Stomach (tissue), 9 donors: ENCODE measurements around the gene STAT5B. TPM values are rescaled to one million over a fixed set of nuclear protein-coding genes. Genes with fewer than 3 reads are reported as not detected.
A peak's percentile ranks its signal among the peaks of the same experiment; 100 is the strongest.

Experiments
- DNase-seq, 2 donors: peaks; one replicate each; pipeline versions ENCODE4 v3.0.0 to v3.0.0-alpha.2; 2013 to 2019
- H3K27ac ChIP-seq, 5 donors: fragments of 200-600 bp in 4 of 5; sonication (generic) in 4 of 5; one replicate each; pipeline ENCODE4 v1.5.1; 2013 to 2019; ENCODE audit warnings: mild to moderate bottlenecking in 1 of 5, moderate library complexity in 1 of 5
- H3K27me3 ChIP-seq, 3 donors: fragments of 200-600 bp; sonication (generic); one replicate each; pipeline ENCODE4 v1.5.1; 2017 to 2019; ENCODE audit warnings: mixed run types in 1 of 3
- H3K36me3 ChIP-seq, 4 donors: fragments of 200-600 bp; sonication (generic); 1 replicate in 3 of 4; 2 replicates in 1 of 4; pipeline ENCODE4 v1.5.1; 2016 to 2019
- H3K4me1 ChIP-seq, 4 donors: fragments of 200-600 bp; sonication (generic); one replicate each; pipeline ENCODE4 v1.5.1; 2016 to 2019
- H3K4me3 ChIP-seq, 4 donors: fragments of 200-600 bp; sonication (generic) in 3 of 4; one replicate each; pipeline ENCODE4 v1.5.1; 2016 to 2019; ENCODE audit warnings: mild to moderate bottlenecking in 1 of 4
- H3K9me3 ChIP-seq, 4 donors: fragments of 200-600 bp; sonication (generic); one replicate each; pipeline ENCODE4 v1.5.1; 2016 to 2019
- EP300 ChIP-seq: sonication (generic); formaldehyde crosslinking; IDR thresholded peaks from one replicate; pipeline ENCODE4 v1.6.1; 2017; ENCODE audit warnings: antibody characterized with exemption
- POLR2A ChIP-seq, 4 donors: fragments of 450-650 bp; IDR thresholded peaks; one replicate each; pipeline ENCODE4 v1.6.1; 2016; ENCODE audit warnings: antibody characterized with exemption in 4 of 4, control low read depth in 2 of 4, mild to moderate bottlenecking in 1 of 4, moderate library complexity in 1 of 4
- POLR2AphosphoS5 ChIP-seq, 3 donors: sonication (generic); formaldehyde crosslinking; IDR thresholded peaks; one replicate each; pipeline ENCODE4 v1.6.1; 2016; ENCODE audit warnings: antibody characterized with exemption in 3 of 3
- WGBS, 5 donors: extraction: QIAGEN DNeasy Blood & Tissue Kit in 3 of 5; methylation state at CpG; one replicate each; pipeline versions ENCODE4 v1.1.5 to v1.1.7; 2013 to 2018; 5-methylcytosine and 5-hydroxymethylcytosine counted together
- intact Hi-C: fragments of 100-400 bp; cut with DNase I; formaldehyde crosslinking; loops from one replicate; pipeline ENCODE4 v1.15.1; 2023; ENCODE audit warnings: low total_unique reads
- polyA plus RNA-seq, 3 donors: library from polyadenylated mRNA; stranded (reverse); fragments of 200-250 nt; gene quantifications; one replicate each; pipeline ENCODE4 v1.2.3, GENCODE V29; 2013
- total RNA-seq, 5 donors: library from RNA; depleted of rRNA; stranded (reverse); fragments of >200 nt; gene quantifications; one replicate each; pipeline versions ENCODE4 v1.1.0 to v1.2.3, GENCODE V29; 2014 to 2016
- TF ChIP-seq, protein P1 (sequence below), 7 experiments: fragments of 450-650 bp in 4 of 7; fragments of 200-600 bp in 3 of 7; sonication (generic) in 3 of 7; IDR thresholded peaks; one replicate each; pipeline ENCODE4 v1.5.1; 2016 to 2019; ENCODE audit warnings: antibody characterized with exemption in 7 of 7, control low read depth in 2 of 7, mild to moderate bottlenecking in 1 of 7
- donor health status: healthy with polysubstance abuse.
- donor health status: Bipolar disorder and iron deficiency.
- donor health status: healthy.

STAT5B gene
- total and polyA plus RNA-seq, 8 donors, result 18.9 to 86.2 (median 52.4) TPM

DNA sequence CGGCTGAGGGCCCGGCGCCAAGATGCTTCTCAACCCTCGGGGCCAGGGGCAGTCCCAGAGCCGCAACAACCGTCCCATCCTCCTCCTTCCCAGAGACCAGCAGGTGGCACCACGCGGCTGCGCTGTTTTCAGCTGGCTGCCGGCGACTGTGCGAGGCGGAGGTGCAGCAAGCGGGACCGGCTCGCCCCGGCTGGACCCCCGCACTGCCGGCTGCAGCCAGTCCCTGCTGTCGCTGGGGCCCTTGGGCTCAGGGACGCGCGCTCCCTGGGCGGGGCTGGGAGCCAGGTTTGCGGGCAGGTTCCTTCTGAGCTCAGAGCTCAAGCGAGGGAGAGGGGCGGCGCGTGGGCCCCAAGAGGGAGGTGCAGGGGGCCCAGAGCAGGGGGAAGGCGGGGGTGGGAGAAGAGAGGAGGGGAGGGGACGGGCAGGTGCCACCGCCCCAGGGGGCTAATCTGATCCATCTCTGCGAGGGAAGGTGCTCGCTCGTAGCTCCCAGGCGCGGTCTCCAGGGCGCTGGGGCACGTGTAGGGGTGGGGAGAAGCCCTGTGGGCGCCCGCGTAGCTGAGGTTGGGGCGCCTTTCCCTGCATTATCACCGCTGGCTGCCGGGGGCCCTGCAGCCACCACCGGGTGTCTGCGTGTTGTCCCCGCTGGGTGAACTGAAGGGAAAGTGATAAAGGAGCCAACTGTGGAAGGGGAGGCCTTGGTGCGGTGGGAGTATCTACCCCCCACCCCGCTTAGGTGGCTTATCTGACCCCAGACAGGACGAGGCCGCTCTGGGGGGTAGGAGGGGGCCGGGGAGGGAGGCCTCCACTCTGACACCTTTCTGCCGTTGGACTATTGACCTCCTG lies 36.3 kb upstream of the STAT5B start:
- Histone ChIP-seq H3K36me3 (peaks cover 51 to 99% (median 91%) of the 10 kb centered on the region in 4 donors), H3K27me3 (no peaks in the 10 kb centered on the region), H3K4me1 (peaks cover 22 to 80% (median 55%) of the 10 kb centered on the region in 4 donors), H3K27ac (peak overlapping the region; percentile 42 to 90 (median 82)), H3K9me3 (no peaks in the 10 kb centered on the region), H3K4me3 (peak overlapping the region; percentile 29 to 40 (median 34))
- peak; percentile 80 to 96 for DNase-seq
- intact Hi-C loops, result no loop called here
- TF ChIP-seq POLR2AphosphoS5 (IDR thresholded peaks at IDR 0.05) (peak; percentile 37 to 78 (median 55)), EP300 (no peak), POLR2A (IDR thresholded peaks at IDR 0.05) (no peak)
- TF ChIP-seq, protein P1, sequence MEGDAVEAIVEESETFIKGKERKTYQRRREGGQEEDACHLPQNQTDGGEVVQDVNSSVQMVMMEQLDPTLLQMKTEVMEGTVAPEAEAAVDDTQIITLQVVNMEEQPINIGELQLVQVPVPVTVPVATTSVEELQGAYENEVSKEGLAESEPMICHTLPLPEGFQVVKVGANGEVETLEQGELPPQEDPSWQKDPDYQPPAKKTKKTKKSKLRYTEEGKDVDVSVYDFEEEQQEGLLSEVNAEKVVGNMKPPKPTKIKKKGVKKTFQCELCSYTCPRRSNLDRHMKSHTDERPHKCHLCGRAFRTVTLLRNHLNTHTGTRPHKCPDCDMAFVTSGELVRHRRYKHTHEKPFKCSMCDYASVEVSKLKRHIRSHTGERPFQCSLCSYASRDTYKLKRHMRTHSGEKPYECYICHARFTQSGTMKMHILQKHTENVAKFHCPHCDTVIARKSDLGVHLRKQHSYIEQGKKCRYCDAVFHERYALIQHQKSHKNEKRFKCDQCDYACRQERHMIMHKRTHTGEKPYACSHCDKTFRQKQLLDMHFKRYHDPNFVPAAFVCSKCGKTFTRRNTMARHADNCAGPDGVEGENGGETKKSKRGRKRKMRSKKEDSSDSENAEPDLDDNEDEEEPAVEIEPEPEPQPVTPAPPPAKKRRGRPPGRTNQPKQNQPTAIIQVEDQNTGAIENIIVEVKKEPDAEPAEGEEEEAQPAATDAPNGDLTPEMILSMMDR (IDR thresholded peaks at IDR 0.05), result peak in 5 of 7 experiments; percentile 27 to 62 (median 55)
- WGBS, 5 donors, result 17 to 25% (median 20%) methylated on average over 19 to 54 of the region's 54 CpGs

DNA sequence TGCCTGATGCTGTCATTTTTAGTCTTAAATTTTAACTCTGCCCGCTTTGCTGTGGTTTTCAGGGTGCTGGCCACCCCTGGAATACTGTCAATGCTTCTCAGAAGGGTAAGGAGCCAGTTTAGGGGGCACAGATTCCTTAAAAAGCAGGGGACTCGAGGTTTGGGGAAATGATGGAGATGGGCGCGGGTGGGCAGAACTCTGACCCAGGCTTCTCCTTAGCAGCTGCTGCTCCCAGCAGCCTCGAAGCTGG lies 35.8 kb upstream of the STAT5B start:
- no peak for TF ChIP-seq POLR2AphosphoS5 (IDR thresholded peaks at IDR 0.05)
- TF ChIP-seq EP300, result no peak
- TF ChIP-seq, protein P1 (IDR thresholded peaks at IDR 0.05), result no peak
- TF ChIP-seq POLR2A (IDR thresholded peaks at IDR 0.05), result no peak
- Histone ChIP-seq H3K4me3 (peak overlapping the region in 3 of 4 donors; percentile 33 to 40 (median 34)), H3K27ac (peak overlapping the region; percentile 42 to 90 (median 82)), H3K36me3 (peaks cover 56 to 99% (median 91%) of the 10 kb centered on the region in 4 donors), H3K9me3 (no peaks in the 10 kb centered on the region), H3K27me3 (no peaks in the 10 kb centered on the region), H3K4me1 (peaks cover 22 to 75% (median 52%) of the 10 kb centered on the region in 4 donors)
- no peak for DNase-seq
- intact Hi-C loops, result no loop called here
- 17 to 44% (median 32%) methylated on average over 5 of the region's 5 CpGs for WGBS, 5 donors

DNA sequence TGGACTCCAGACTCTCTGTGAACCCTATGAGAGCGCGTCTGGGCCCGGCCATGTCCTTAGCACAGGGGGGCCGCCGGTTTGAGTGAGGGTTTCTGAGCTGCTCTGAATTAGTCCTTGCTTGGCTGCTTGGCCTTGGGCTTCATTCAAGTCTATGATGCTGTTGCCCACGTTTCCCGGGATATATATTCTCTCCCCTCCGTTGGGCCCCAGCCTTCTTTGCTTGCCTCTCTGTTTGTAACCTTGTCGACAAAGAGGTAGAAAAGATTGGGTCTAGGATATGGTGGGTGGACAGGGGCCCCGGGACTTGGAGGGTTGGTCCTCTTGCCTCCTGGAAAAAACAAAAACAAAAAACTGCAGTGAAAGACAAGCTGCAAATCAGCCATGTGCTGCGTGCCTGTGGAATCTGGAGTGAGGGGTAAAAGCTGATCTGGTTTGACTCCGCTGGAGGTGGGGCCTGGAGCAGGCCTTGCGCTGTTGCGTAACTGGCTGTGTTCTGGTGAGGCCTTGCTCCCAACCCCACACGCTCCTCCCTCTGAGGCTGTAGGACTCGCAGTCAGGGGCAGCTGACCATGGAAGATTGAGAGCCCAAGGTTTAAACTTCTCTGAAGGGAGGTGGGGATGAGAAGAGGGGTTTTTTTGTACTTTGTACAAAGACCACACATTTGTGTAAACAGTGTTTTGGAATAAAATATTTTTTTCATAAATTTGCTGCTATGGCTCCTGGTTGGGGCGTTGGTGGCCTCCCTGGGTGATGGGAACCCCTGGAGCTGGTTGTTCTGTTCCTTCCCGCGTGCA lies 35.2 kb upstream of the STAT5B start:
- DNase-seq, result peak; percentile 57 to 96
- TF ChIP-seq, protein P1 (IDR thresholded peaks at IDR 0.05), result no peak
- TF ChIP-seq POLR2A (IDR thresholded peaks at IDR 0.05), result no peak
- TF ChIP-seq EP300, result no peak
- TF ChIP-seq POLR2AphosphoS5 (IDR thresholded peaks at IDR 0.05), result peak; percentile 14 to 87 (median 65)
- no peaks in the 10 kb centered on the region for H3K9me3 ChIP-seq
- 51 to 70% (median 61%) methylated on average over 19 of the region's 19 CpGs for WGBS, 5 donors
- peak overlapping the region in 3 of 4 donors; percentile 33 to 40 (median 34) for H3K4me3 ChIP-seq
- peaks cover 22 to 75% (median 52%) of the 10 kb centered on the region in 4 donors for H3K4me1 ChIP-seq
- H3K27ac ChIP-seq, result peak overlapping the region; percentile 42 to 90 (median 82)
- intact Hi-C loops, result no loop called here
- peaks cover 55 to 99% (median 91%) of the 10 kb centered on the region in 4 donors for H3K36me3 ChIP-seq
- H3K27me3 ChIP-seq, result no peaks in the 10 kb centered on the region

DNA sequence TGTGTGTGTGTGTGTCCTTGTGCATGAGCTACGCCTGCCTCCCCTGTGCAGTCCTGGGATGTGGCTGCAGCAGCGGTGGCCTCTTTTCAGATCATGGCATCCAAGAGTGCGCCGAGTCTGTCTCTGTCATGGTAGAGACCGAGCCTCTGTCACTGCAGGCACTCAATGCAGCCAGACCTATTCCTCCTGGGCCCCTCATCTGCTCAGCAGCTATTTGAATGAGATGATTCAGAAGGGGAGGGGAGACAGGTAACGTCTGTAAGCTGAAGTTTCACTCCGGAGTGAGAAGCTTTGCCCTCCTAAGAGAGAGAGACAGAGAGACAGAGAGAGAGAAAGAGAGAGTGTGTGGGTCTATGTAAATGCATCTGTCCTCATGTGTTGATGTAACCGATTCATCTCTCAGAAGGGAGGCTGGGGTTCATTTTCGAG lies 34.6 kb upstream of the STAT5B start:
- no peak for DNase-seq
- WGBS, 5 donors, result 68 to 77% (median 75%) methylated on average over 9 of the region's 9 CpGs
- peaks cover 52 to 99% (median 91%) of the 10 kb centered on the region in 4 donors for H3K36me3 ChIP-seq

More for the DNA sequence above, 34.6 kb upstream of the STAT5B start:
- no peaks in the 10 kb centered on the region for H3K9me3 ChIP-seq
- H3K4me3 ChIP-seq, result no peak overlapping the region
- H3K4me1 ChIP-seq, result peaks cover 22 to 70% (median 51%) of the 10 kb centered on the region in 4 donors
- intact Hi-C loops, result no loop called here
- no peaks in the 10 kb centered on the region for H3K27me3 ChIP-seq
- TF ChIP-seq POLR2A (IDR thresholded peaks at IDR 0.05), result no peak
- no peak for TF ChIP-seq POLR2AphosphoS5 (IDR thresholded peaks at IDR 0.05)
- TF ChIP-seq, protein P1 (IDR thresholded peaks at IDR 0.05), result no peak
- no peak for TF ChIP-seq EP300
- H3K27ac ChIP-seq, result peak overlapping the region in 4 of 5 donors; percentile 74 to 90 (median 84)
